Endothelial cell of umbilical vein (primary cell): ENCODE data around the gene TREH. TPM values are rescaled to one million over a fixed set of nuclear protein-coding genes. Genes with fewer than 3 reads are reported as not detected.

Experiments used
- BruUV-seq: library from RNA; stranded (reverse); fragments of 400-500 nt; replicated peaks from 2 replicates; lab custom pipeline; 2021; lab: Mats Ljungman, UMichigan
- CTCF ChIA-PET: fragments of 300-600, 350-600 bp; sonication (Branson Sonifier 250); formaldehyde crosslinking; loops from one replicate; lab custom pipeline; 2021; ENCODE audit warnings: antibody characterized with exemption, inconsistent platforms; lab: Charles Lee
- POLR2A ChIA-PET: fragments of 300-600, 350-600 bp; sonication (Branson Sonifier 250); formaldehyde crosslinking; loops from one replicate; lab custom pipeline; 2021; ENCODE audit warnings: antibody characterized with exemption, inconsistent platforms; lab: Charles Lee
- DNase-seq: peaks from one replicate; pipeline ENCODE4 v3.0.0-alpha.2; 2011; ENCODE audit warnings: low read depth, low spot score
- FAIRE-seq: peaks from 2 replicates; lab custom pipeline; 2011; peaks lifted over from hg19 to GRCh38; lab: Jason Lieb, UNC
- H2AFZ ChIP-seq: 2 replicates; pipeline ENCODE4 v1.6.0; 2012; ENCODE audit warnings: low read depth, low read length, control low read depth, inconsistent platforms
- H3K27ac ChIP-seq: 2 replicates; pipeline ENCODE4 v1.5.1; 2011; ENCODE audit warnings: low read depth, mild to moderate bottlenecking, control low read depth, low read length, moderate library complexity; ENCODE audit not compliant: insufficient read depth
- H3K27me3 ChIP-seq, 2 experiments: 2 replicates each; pipeline versions ENCODE4 v1.6.0 to v1.6.1; 2011; ENCODE audit warnings: low read length in 2 of 2, mixed read lengths in 1 of 2; ENCODE audit not compliant: control insufficient read depth in 2 of 2, insufficient read depth in 2 of 2
- H3K36me3 ChIP-seq, 2 experiments: 2 replicates in 1 of 2; 3 replicates in 1 of 2; pipeline ENCODE4 v1.5.1; 2011; ENCODE audit warnings: low read length in 2 of 2, mild to moderate bottlenecking in 1 of 2, moderate library complexity in 1 of 2; ENCODE audit not compliant: control insufficient read depth in 2 of 2, insufficient read depth in 2 of 2; ENCODE audit errors: extremely low read depth in 1 of 2
- H3K4me1 ChIP-seq: 3 replicates; pipeline ENCODE4 v1.5.1; 2011; ENCODE audit warnings: mild to moderate bottlenecking, low read length; ENCODE audit not compliant: control insufficient read depth, insufficient read depth; ENCODE audit errors: extremely low read depth
- H3K4me2 ChIP-seq: 2 replicates; pipeline ENCODE4 v1.6.1; 2011; ENCODE audit warnings: low read length, control low read depth, mixed read lengths; ENCODE audit not compliant: insufficient read depth
- H3K4me3 ChIP-seq, 3 experiments: fragments of 200-600 bp in 1 of 3; sonication (generic), shearing (Covaris generic) in 1 of 3; replicated peaks in 1 of 3; 2 replicates each; pipeline ENCODE4 v1.5.1; 2011 to 2016; ENCODE audit warnings: control low read depth in 3 of 3, low read length in 3 of 3, mild to moderate bottlenecking in 2 of 3, inconsistent platforms in 1 of 3, low read depth in 1 of 3, moderate library complexity in 1 of 3; ENCODE audit not compliant: insufficient read depth in 1 of 3
- H3K79me2 ChIP-seq: 2 replicates; pipeline ENCODE4 v1.6.0; 2012; ENCODE audit warnings: low read length, inconsistent platforms; ENCODE audit not compliant: control insufficient read depth, insufficient read depth
- H3K9ac ChIP-seq: replicated peaks from 2 replicates; pipeline ENCODE3; 2011; ENCODE audit warnings: low read length, control low read depth; ENCODE audit not compliant: insufficient read depth; ENCODE audit errors: extremely low read depth
- H3K9me1 ChIP-seq: replicated peaks from 3 replicates; pipeline ENCODE4 v1.6.0; 2011; ENCODE audit warnings: mild to moderate bottlenecking, low read length; ENCODE audit not compliant: control insufficient read depth, insufficient read depth; ENCODE audit errors: extremely low read depth
- H3K9me3 ChIP-seq: replicated peaks from 2 replicates; pipeline ENCODE4 v1.5.1; 2012; ENCODE audit warnings: low read length, inconsistent platforms; ENCODE audit not compliant: control insufficient read depth, insufficient read depth
- H4K20me1 ChIP-seq: replicated peaks from 2 replicates; pipeline ENCODE3; 2011; ENCODE audit warnings: mild to moderate bottlenecking, low read length; ENCODE audit not compliant: control insufficient read depth, insufficient read depth; ENCODE audit errors: extremely low read depth
- EZH2 ChIP-seq: IDR thresholded peaks from 2 replicates; pipeline ENCODE4 v1.6.1; 2012; ENCODE audit warnings: borderline replicate concordance, low read depth, mild to moderate bottlenecking, moderate library complexity, low read length, inconsistent platforms; ENCODE audit not compliant: severe bottlenecking
- FOS ChIP-seq: IDR thresholded peaks from 2 replicates; pipeline ENCODE4 v1.6.1; 2011; ENCODE audit warnings: mild to moderate bottlenecking, low read length, moderate library complexity, borderline replicate concordance; ENCODE audit not compliant: insufficient read depth
- GATA2 ChIP-seq: IDR thresholded peaks from 2 replicates; pipeline ENCODE4 v1.7.0; 2011; ENCODE audit warnings: low read depth, mild to moderate bottlenecking, moderate library complexity, mixed read lengths, low read length; ENCODE audit not compliant: insufficient read length, insufficient read depth
- JUN ChIP-seq: IDR thresholded peaks from 2 replicates; pipeline ENCODE4 v1.6.1; 2011; ENCODE audit warnings: borderline replicate concordance, low read depth; ENCODE audit not compliant: insufficient read length, insufficient read depth
- MYC ChIP-seq: IDR thresholded peaks from one replicate; pipeline ENCODE4 v1.6.1; 2011; ENCODE audit warnings: mild to moderate bottlenecking, low read depth, low read length
- POLR2A ChIP-seq: IDR thresholded peaks from 2 replicates; pipeline ENCODE4 v1.6.1; 2012; ENCODE audit warnings: low read depth, mild to moderate bottlenecking, control low read depth, low read length
- dilution Hi-C: fragments of 300-500 bp; cut with MboI; formaldehyde crosslinking; loops from one replicate; pipeline ENCODE4 v1.15.0; 2019; ENCODE audit warnings: low sequenced_read_pairs; ENCODE audit not compliant: extremely low pct_ligation_motif_present
- intact Hi-C: fragments of 100-400 bp; cut with micrococcal nuclease; formaldehyde crosslinking; loops from one replicate; pipeline ENCODE4 v1.10.0; 2022
- polyA plus RNA-seq, 4 experiments: library from polyadenylated mRNA; depleted of rRNA in 3 of 4; stranded (reverse) in 3 of 4; unstranded in 1 of 4; fragments of >200 nt; gene quantifications; 2 replicates each; pipeline versions ENCODE4 v1.2.1 to v1.2.3, GENCODE V29; 2011 to 2012; ENCODE audit warnings: missing spikeins in 1 of 4
- total RNA-seq: library from RNA; stranded (reverse); gene quantifications from 2 replicates; pipeline ENCODE4 v1.2.3, GENCODE V29; 2021
- TF ChIP-seq, protein P1 (sequence below): IDR thresholded peaks from 2 replicates; pipeline ENCODE4 v1.6.1; 2011; ENCODE audit not compliant: insufficient read depth, insufficient read length
- TF ChIP-seq, protein P2 (sequence below), 2 donors: IDR thresholded peaks; 1 replicate in 1 of 2; 2 replicates in 1 of 2; pipeline ENCODE4 v1.5.1; 2011; ENCODE audit warnings: low read length in 2 of 2, mild to moderate bottlenecking in 2 of 2, moderate library complexity in 2 of 2, control low read depth in 1 of 2, inconsistent platforms in 1 of 2, low read depth in 1 of 2; ENCODE audit not compliant: insufficient read depth in 1 of 2; ENCODE audit errors: extremely low read depth in 1 of 2

The TREH gene
- total and polyA plus RNA-seq, 2 donors (not counting 3 experiments of a cell fraction or from before 2014, with no cell fraction given), result not detected

- H3K36me3 ChIP-seq, result peaks cover 33 to 71% of the 10 kb centered on the region in 2 experiments
- H3K27ac ChIP-seq, result no peak overlapping the region
- POLR2A ChIA-PET, result no interaction called here
- H2AFZ ChIP-seq, result no peak overlapping the region
- no peaks in the 10 kb centered on the region for H3K9me1 ChIP-seq
- H3K79me2 ChIP-seq, result peaks cover 14% of the 10 kb centered on the region
- no peak overlapping the region for H3K9ac ChIP-seq
- no peaks in the 10 kb centered on the region for H3K4me1 ChIP-seq
- H3K4me2 ChIP-seq, result no peak overlapping the region
- no peak overlapping the region for H3K4me3 ChIP-seq
- dilution Hi-C loops (no loop called here), intact Hi-C loops (no loop called here)
- H4K20me1 ChIP-seq, result no peaks in the 10 kb centered on the region
- FAIRE-seq, result no peak
- no peaks in the 10 kb centered on the region for H3K9me3 ChIP-seq
- TF ChIP-seq MYC (no peak), POLR2A (no peak), EZH2 (no peak)
- TF ChIP-seq, protein P1, sequence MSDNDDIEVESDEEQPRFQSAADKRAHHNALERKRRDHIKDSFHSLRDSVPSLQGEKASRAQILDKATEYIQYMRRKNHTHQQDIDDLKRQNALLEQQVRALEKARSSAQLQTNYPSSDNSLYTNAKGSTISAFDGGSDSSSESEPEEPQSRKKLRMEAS, result no peak
- TF ChIP-seq, protein P2, sequence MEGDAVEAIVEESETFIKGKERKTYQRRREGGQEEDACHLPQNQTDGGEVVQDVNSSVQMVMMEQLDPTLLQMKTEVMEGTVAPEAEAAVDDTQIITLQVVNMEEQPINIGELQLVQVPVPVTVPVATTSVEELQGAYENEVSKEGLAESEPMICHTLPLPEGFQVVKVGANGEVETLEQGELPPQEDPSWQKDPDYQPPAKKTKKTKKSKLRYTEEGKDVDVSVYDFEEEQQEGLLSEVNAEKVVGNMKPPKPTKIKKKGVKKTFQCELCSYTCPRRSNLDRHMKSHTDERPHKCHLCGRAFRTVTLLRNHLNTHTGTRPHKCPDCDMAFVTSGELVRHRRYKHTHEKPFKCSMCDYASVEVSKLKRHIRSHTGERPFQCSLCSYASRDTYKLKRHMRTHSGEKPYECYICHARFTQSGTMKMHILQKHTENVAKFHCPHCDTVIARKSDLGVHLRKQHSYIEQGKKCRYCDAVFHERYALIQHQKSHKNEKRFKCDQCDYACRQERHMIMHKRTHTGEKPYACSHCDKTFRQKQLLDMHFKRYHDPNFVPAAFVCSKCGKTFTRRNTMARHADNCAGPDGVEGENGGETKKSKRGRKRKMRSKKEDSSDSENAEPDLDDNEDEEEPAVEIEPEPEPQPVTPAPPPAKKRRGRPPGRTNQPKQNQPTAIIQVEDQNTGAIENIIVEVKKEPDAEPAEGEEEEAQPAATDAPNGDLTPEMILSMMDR (IDR thresholded peaks at IDR 0.05; ENCODE audit: extremely low read depth in 1 of 2, insufficient read depth in 1 of 2, low read depth in 1 of 2, low read length in 2 of 2), result no peak
- no TSS peak for BruUV-seq
- DNase-seq, result no peak
- CTCF ChIA-PET, result interaction anchor here (0.8 to 1.7 kb wide), 2 partner anchors 50 to 286 kb away, joined by 3 to 11 read pairs; no protein-coding TSS in a partner anchor
- no peaks in the 10 kb centered on the region for H3K27me3 ChIP-seq
Measured at GRCh38 chr11:118644496-118644895, 35.0 kb downstream of the TREH start.

GRCh38 chr11:118643995-118644345 lies 35.5 kb downstream of the TREH start:
- Histone ChIP-seq H3K36me3 (peaks cover 32 to 76% of the 10 kb centered on the region in 2 experiments), H3K9me1 (no peaks in the 10 kb centered on the region), H3K4me1 (no peaks in the 10 kb centered on the region), H3K9me3 (no peaks in the 10 kb centered on the region), H3K27ac (no peak overlapping the region), H4K20me1 (no peaks in the 10 kb centered on the region), H3K9ac (no peak overlapping the region), H3K79me2 (peaks cover 14% of the 10 kb centered on the region), H3K4me3 (no peak overlapping the region), H2AFZ (no peak overlapping the region), H3K27me3 (no peaks in the 10 kb centered on the region), H3K4me2 (no peak overlapping the region)
- FAIRE-seq, result no peak
- TF ChIP-seq GATA2, result no peak
- no peak for TF ChIP-seq JUN
- no peak for TF ChIP-seq FOS
- ChIA-PET CTCF (interaction anchor here (1.7 kb wide), 1 partner anchor 50 kb away, joined by 11 read pairs; no protein-coding TSS in a partner anchor), POLR2A (no interaction called here)
- intact Hi-C loops (no loop called here), dilution Hi-C loops (no loop called here)
- no peak for DNase-seq
- BruUV-seq, result no TSS peak
